Measurements from ENCODE around the gene SLC13A5.

Gene SLC13A5

GRCh38 chr17:6636616-6637457 is 76.3 kb downstream of the SLC13A5 start:
- no peak for DNase-seq

DNA sequence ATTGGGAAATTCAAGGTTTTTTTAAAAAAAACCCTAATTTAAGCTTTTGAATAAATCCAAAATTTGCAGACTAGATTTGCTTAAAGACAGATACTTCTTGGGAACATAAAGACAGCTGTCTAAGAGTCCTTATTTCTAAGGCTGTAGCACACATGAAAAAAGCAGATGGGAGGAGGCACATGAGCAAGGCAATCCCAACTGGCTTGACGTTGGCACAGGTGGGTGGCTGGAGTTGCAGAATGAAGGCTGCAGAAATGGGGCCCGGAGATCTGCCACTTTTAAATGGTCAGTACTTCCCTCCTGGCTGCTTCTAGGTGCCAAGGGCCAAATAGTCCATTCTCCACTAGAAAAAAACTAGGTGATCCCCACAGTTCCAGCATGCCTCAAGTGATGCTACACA is 77.1 kb downstream of the SLC13A5 start:
- no peak for DNase-seq

All from NCI-H526 (cell line).